Measurements from ENCODE around the gene SLC6A18. TPM values are rescaled to one million over a fixed set of nuclear protein-coding genes. Genes with fewer than 3 reads are reported as not detected.
A peak's percentile ranks its signal among the peaks of the same experiment; 100 is the strongest.

The SLC6A18 gene
- total RNA-seq, 2 donors from 2014 or later = 0.11 TPM; not detected in 1

DNA sequence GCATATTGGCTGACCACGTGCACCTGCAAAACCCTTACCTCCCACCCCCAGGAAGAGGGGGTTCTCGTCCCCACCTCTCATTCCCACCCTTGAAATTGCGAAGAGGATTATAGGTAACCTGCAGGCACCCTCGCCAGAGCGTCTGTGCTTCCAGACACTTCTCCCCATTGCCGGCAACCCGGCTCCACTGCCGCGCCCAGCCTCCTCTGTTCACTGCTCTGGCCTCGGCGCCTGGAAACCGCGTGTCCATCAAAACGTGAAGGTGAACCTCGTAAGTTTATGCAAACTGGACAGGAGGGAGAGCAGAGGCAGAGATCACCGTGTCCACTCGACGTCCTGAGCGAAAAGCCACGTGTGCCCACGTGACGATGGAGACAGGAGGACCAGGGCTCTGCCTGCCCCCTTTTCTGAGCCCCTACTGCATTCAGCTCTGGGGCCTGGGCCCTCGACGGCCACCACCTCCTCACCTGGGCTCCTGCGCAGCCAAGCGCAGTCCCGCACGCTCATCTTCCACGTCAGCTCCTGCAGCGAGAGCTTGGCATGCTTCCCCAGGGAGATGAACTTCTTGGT is 67.8 kb downstream of the SLC6A18 start:
- ATAC-seq = no peak
- DNase-seq = no peak
- intact Hi-C loops (cut with DNase I, micrococcal nuclease) = no loop called here

DNA sequence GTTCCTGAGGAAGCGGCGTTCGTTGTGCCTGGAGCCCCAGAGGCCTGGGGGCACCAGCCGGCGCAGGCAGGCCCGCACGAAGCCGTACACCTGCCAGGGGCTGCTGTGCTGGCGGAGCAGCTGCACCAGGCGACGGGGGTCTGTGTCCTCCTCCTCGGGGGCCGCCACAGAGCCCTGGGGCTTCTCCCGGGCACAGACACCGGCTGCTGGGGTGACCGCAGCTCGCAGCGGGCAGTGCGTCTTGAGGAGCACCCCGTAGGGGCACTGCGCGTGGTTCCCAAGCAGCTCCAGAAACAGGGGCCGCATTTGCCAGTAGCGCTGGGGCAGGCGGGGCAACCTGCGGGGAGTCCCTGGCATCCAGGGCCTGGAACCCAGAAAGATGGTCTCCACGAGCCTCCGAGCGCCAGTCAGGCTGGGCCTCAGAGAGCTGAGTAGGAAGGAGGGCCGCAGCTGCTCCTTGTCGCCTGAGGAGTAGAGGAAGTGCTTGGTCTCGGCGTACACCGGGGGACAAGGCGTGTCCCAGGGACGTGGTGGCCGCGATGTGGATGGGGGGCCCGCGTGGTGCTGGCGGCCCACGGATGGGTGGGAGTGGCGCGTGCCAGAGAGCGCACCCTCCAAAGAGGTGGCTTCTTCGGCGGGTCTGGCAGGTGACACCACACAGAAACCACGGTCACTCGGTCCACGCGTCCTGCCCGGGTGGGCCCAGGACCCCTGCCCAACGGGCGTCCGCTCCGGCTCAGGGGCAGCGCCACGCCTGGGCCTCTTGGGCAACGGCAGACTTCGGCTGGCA is 68.4 kb downstream of the SLC6A18 start:
- no peak for ATAC-seq
- intact Hi-C loops (cut with DNase I, micrococcal nuclease) = no loop called here
- DNase-seq = no peak

DNA sequence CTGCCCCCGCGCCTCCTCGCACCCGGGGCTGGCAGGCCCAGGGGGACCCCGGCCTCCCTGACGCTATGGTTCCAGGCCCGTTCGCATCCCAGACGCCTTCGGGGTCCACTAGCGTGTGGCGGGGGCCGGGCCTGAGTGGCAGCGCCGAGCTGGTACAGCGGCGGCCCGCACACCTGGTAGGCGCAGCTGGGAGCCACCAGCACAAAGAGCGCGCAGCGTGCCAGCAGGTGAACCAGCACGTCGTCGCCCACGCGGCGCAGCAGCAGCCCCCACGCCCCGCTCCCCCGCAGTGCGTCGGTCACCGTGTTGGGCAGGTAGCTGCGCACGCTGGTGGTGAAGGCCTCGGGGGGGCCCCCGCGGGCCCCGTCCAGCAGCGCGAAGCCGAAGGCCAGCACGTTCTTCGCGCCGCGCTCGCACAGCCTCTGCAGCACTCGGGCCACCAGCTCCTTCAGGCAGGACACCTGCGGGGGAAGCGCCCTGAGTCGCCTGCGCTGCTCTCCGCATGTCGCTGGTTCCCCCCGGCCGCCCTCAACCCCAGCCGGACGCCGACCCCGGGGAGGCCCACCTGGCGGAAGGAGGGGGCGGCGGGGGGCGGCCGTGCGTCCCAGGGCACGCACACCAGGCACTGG is 69.1 kb downstream of the SLC6A18 start:
- no peak for ATAC-seq
- intact Hi-C loops (cut with DNase I, micrococcal nuclease) = no loop called here
- DNase-seq = peak; percentile 24 to 26

DNA sequence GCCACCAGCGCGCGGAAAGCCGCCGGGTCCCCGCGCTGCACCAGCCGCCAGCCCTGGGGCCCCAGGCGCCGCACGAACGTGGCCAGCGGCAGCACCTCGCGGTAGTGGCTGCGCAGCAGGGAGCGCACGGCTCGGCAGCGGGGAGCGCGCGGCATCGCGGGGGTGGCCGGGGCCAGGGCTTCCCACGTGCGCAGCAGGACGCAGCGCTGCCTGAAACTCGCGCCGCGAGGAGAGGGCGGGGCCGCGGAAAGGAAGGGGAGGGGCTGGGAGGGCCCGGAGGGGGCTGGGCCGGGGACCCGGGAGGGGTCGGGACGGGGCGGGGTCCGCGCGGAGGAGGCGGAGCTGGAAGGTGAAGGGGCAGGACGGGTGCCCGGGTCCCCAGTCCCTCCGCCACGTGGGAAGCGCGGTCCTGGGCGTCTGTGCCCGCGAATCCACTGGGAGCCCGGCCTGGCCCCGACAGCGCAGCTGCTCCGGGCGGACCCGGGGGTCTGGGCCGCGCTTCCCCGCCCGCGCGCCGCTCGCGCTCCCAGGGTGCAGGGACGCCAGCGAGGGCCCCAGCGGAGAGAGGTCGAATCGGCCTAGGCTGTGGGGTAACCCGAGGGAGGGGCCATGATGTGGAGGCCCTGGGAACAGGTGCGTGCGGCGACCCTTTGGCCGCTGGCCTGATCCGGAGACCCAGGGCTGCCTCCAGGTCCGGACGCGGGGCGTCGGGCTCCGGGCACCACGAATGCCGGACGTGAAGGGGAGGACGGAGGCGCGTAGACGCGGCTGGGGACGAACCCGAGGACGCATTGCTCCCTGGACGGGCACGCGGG is 69.9 kb downstream of the SLC6A18 start, which contains the start of gene TERT:
TSS of gene TERT (minus strand) at position 234 of the 815 bp plus-strand sequence. CDS start at position 155, 79 bp downstream.
- intact Hi-C loops (cut with DNase I, micrococcal nuclease) = no loop called here
- DNase-seq = peak; percentile 20 to 66
- ATAC-seq = peak; percentile 31

DNA sequence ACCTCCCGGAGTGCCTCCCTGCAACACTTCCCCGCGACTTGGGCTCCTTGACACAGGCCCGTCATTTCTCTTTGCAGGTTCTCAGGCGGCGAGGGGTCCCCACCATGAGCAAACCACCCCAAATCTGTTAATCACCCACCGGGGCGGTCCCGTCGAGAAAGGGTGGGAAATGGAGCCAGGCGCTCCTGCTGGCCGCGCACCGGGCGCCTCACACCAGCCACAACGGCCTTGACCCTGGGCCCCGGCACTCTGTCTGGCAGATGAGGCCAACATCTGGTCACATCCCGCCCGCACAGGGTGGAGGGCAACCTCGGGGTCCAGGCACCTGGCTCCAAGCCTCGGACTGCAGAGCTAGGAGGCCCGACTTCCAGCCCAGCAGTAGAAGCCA is 70.5 kb downstream of the SLC6A18 start:
- DNase-seq (no peak), ATAC-seq (no peak)

More for the DNA sequence above, 70.5 kb downstream of the SLC6A18 start:
- intact Hi-C loops (cut with DNase I, micrococcal nuclease) = no loop called here

Other genes with a start within 250 kb of the SLC6A18 start
- 1 to 10 TPM; 1.6 TPM for gene NKD2, start 216.6 kb upstream of the SLC6A18 start, total RNA-seq
- 10 to 100 TPM; 70.4 to 88.3 TPM for gene SLC12A7, start 113.3 kb upstream of the SLC6A18 start, total RNA-seq
- 10 to 100 TPM in 1 of 2 donors, 1 to 10 TPM in 1; 5.8 to 72.5 TPM for gene SLC6A19, start 23.8 kb upstream of the SLC6A18 start, total RNA-seq
- 1 to 10 TPM; 2.3 to 5.1 TPM for gene TERT, start 69.7 kb downstream of the SLC6A18 start, total RNA-seq
- 100 to 1,000 TPM in 1 of 2 donors, 10 to 100 TPM in 1; 93.1 to 102 TPM for gene CLPTM1L, start 119.7 kb downstream of the SLC6A18 start, total RNA-seq
- gene SLC6A3, start 220.1 kb downstream of the SLC6A18 start, total RNA-seq = not detected

All from left colon (tissue), 2 donors.